Measurements from ENCODE around the gene WNT7A. TPM values are rescaled to one million over a fixed set of nuclear protein-coding genes. Genes with fewer than 3 reads are reported as not detected.

The WNT7A gene
- total RNA-seq, 1 donor from 2014 or later = not detected

DNA sequence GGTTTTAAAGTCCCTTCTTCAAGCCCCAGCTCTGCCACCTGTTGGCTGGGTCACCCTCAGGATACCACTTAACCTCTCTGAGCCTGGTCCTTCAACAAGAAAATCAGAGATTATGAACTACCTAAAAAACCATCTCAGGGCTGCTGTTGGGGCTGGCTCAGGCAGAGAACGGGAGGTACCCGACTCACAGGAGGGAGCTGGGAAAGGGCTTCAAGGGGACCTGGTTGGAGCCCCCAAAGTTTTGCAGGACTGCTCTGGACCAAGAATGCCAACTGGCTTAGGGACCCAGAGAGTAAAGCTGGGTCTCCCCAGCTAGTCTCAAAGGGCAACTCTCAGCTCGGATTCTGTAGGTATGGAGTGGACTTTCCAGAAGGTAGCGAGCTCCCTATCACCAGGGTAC is 41.5 kb downstream of the WNT7A start:
- no peaks in the 10 kb centered on the region for H4K20me1 ChIP-seq (ENCODE audit: low read depth)
- peaks cover 7% of the 10 kb centered on the region for H3K27me3 Mint-ChIP-seq (ENCODE audit: insufficient read depth, low read depth)
- no peaks in the 10 kb centered on the region for H3K79me2 ChIP-seq (ENCODE audit: low read depth)
- no peak overlapping the region for H3K27ac ChIP-seq
- H3K9ac ChIP-seq = no peak overlapping the region
- H3K27ac Mint-ChIP-seq = no peak overlapping the region
- no peak overlapping the region for H3K4me3 ChIP-seq
- no peak for TF ChIP-seq EZH2phosphoT487 (IDR thresholded peaks at IDR 0.05)
- TF ChIP-seq, protein P1, sequence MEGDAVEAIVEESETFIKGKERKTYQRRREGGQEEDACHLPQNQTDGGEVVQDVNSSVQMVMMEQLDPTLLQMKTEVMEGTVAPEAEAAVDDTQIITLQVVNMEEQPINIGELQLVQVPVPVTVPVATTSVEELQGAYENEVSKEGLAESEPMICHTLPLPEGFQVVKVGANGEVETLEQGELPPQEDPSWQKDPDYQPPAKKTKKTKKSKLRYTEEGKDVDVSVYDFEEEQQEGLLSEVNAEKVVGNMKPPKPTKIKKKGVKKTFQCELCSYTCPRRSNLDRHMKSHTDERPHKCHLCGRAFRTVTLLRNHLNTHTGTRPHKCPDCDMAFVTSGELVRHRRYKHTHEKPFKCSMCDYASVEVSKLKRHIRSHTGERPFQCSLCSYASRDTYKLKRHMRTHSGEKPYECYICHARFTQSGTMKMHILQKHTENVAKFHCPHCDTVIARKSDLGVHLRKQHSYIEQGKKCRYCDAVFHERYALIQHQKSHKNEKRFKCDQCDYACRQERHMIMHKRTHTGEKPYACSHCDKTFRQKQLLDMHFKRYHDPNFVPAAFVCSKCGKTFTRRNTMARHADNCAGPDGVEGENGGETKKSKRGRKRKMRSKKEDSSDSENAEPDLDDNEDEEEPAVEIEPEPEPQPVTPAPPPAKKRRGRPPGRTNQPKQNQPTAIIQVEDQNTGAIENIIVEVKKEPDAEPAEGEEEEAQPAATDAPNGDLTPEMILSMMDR (IDR thresholded peaks at IDR 0.05) = no peak
- no peak for TF ChIP-seq EZH2 (IDR thresholded peaks at IDR 0.05)
- H3K4me1 Mint-ChIP-seq = peaks cover 2% of the 10 kb centered on the region
- no peaks in the 10 kb centered on the region for H3K9me3 ChIP-seq (ENCODE audit: low read depth)
- no peak overlapping the region for H3K4me3 Mint-ChIP-seq
- no peak overlapping the region for H2AFZ ChIP-seq (replicated peaks)
- H3K4me2 ChIP-seq = no peak overlapping the region
- no peaks in the 10 kb centered on the region for H3K27me3 ChIP-seq
- no peaks in the 10 kb centered on the region for H3K36me3 ChIP-seq
- no peaks in the 10 kb centered on the region for H3K36me3 Mint-ChIP-seq
- H3K4me1 ChIP-seq = no peaks in the 10 kb centered on the region
- no peaks in the 10 kb centered on the region for H3F3A ChIP-seq (ENCODE audit: low read depth)
- H3K9me3 Mint-ChIP-seq = no peaks in the 10 kb centered on the region
- no peak for DNase-seq (ENCODE audit: low spot score)

DNA sequence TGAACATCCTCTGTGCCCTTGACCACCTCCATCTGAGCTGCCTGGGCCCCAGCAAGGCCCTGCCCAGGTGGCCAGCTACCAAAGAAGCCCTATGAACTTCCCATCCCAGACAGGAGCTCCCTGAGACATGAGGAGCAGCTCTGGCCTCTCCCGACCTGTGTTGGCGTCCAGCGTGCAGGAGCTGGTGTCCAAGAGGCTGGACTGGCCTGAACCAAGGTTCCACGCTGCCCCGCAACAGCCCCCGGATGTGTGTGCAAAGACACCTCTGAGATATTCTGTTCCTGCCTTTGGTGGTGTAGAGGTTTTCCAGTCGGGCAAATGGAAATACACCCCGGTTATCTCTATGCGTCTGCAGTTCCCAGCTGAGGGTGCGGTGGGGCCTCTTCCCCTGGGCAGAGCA is 42.1 kb downstream of the WNT7A start:
- Mint-ChIP-seq H3K4me1 (peaks cover 7% of the 10 kb centered on the region), H3K4me3 (no peak overlapping the region)
- H3K79me2 ChIP-seq (ENCODE audit: low read depth) = no peaks in the 10 kb centered on the region

DNA sequence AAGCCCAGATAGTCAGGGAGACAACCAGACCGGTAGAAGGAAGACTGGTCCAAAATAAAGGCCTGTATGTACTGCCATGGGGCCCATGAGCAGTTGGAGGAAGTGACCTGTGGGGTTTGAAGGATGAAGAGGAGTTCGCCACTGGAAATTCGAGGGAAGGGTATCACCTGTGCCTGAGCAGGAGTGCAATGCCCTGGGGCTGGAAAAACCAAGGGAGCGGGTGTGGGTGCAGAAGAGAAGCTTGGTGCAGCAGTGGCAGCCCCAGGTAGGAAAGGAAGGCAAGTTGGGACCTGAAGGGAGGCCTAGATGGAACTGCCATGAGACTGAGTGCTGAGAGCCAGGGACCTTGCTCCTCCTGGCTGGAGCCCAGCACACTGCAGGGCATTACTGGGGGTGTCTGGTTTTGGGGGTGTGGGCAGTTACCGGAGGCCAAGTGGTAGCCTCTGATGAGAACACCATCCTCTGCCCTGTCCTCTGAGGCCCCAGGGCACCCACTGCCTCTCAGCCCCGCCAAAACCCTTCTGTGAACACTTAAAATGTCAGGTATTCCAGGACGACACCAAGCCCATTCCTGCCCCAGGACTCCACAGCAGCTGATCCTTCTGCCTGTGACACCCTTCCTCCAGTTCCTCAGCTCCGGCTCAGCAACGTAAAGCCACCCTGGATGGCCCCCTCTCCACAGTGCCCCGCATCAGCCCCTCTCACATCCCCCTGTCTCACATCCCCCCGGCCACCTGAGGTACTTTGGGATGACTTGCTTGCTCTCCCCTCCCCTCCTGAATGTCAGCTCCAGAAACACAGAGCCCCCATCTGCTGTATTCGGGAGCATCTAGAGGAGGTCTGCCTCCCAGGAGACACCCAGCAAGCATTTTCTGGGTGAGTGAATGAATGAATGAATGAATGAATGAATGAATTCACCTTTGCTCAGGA is 42.9 kb downstream of the WNT7A start:
- Mint-ChIP-seq H3K9me3 (no peaks in the 10 kb centered on the region), H3K4me3 (no peak overlapping the region), H3K27me3 (ENCODE audit: insufficient read depth, low read depth) (peaks cover 7% of the 10 kb centered on the region), H3K4me1 (peaks cover 7% of the 10 kb centered on the region), H3K36me3 (no peaks in the 10 kb centered on the region), H3K27ac (peak overlapping the region; percentile 23)
- TF ChIP-seq, protein P1 (IDR thresholded peaks at IDR 0.05) = no peak
- TF ChIP-seq EZH2phosphoT487 (IDR thresholded peaks at IDR 0.05) (no peak), EZH2 (IDR thresholded peaks at IDR 0.05) (no peak)
- H3K27ac ChIP-seq = no peak overlapping the region
- no peaks in the 10 kb centered on the region for H3K27me3 ChIP-seq
- H2AFZ ChIP-seq (replicated peaks) = no peak overlapping the region
- H3K4me1 ChIP-seq = no peaks in the 10 kb centered on the region
- no peak overlapping the region for H3K9ac ChIP-seq
- H3K79me2 ChIP-seq (ENCODE audit: low read depth) = no peaks in the 10 kb centered on the region
- no peak overlapping the region for H3K4me2 ChIP-seq
- H3K4me3 ChIP-seq = no peak overlapping the region
- no peaks in the 10 kb centered on the region for H4K20me1 ChIP-seq (ENCODE audit: low read depth)
- H3K9me3 ChIP-seq (ENCODE audit: low read depth) = no peaks in the 10 kb centered on the region
- no peaks in the 10 kb centered on the region for H3K36me3 ChIP-seq
- no peaks in the 10 kb centered on the region for H3F3A ChIP-seq (ENCODE audit: low read depth)
- no peak for DNase-seq (ENCODE audit: low spot score)

More for the DNA sequence above, 42.1 kb downstream of the WNT7A start:
- H3K36me3 Mint-ChIP-seq = no peaks in the 10 kb centered on the region
- Histone ChIP-seq H3F3A (ENCODE audit: low read depth) (no peaks in the 10 kb centered on the region), H3K9ac (no peak overlapping the region), H3K4me1 (no peaks in the 10 kb centered on the region), H3K36me3 (no peaks in the 10 kb centered on the region), H4K20me1 (ENCODE audit: low read depth) (no peaks in the 10 kb centered on the region), H2AFZ (replicated peaks) (no peak overlapping the region), H3K9me3 (ENCODE audit: low read depth) (no peaks in the 10 kb centered on the region), H3K4me2 (no peak overlapping the region), H3K27ac (no peak overlapping the region), H3K27me3 (no peaks in the 10 kb centered on the region), H3K4me3 (no peak overlapping the region)
- no peak overlapping the region for H3K27ac Mint-ChIP-seq
- no peak for DNase-seq (ENCODE audit: low spot score)
- H3K27me3 Mint-ChIP-seq (ENCODE audit: insufficient read depth, low read depth) = peaks cover 7% of the 10 kb centered on the region
- no peak for TF ChIP-seq EZH2phosphoT487 (IDR thresholded peaks at IDR 0.05)
- TF ChIP-seq EZH2 (IDR thresholded peaks at IDR 0.05) = no peak
- TF ChIP-seq, protein P1 (IDR thresholded peaks at IDR 0.05) = no peak
- no peaks in the 10 kb centered on the region for H3K9me3 Mint-ChIP-seq

Data from neural progenitor cell (in vitro differentiated cells).